Activated T-helper 9 cell treated with anti-CD3 and anti-CD28 coated beads, Interleukin-2, amount 50 U/mL, for 16 hours (primary cell): Measurements from ENCODE around the gene BTN1A1.
"Not testable (repeated sequence)": the region's sequence is repeated elsewhere in the genome, so short reads cannot be mapped to it uniquely, and the experiment has no call there.

ENCODE experiments used
- DNase-seq: peaks from one replicate; pipeline ENCODE4 v3.0.0-alpha.2; 2020; ENCODE audit warnings: low read depth

The BTN1A1 gene

DNA sequence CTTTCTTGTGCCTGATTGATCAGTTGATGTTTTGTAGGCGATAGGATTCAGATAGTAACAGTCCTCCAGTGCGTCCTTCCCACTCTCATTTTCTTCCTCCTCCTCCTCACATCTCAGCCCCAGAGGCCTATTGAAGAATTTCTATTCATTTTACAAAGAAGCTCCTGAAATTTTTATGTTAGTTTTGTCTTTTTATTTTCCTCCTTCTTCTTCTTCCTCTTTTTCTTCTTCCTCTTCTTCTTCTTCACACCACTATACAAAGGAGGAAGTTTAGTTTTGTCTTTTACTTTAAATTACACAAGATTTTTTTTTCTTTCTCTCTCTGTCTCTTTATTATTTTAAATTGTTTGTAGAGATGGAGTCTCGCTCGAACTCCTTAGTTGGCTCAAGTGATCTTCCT, 23.2 kb upstream of the BTN1A1 start:
- no peak for DNase-seq

GRCh38 chr6:26477426-26477825, 22.7 kb upstream of the BTN1A1 start:
- DNase-seq = no peak

- no peak for DNase-seq
Measured at GRCh38 chr6:26478100-26478984, 21.8 kb upstream of the BTN1A1 start.

- no peak for DNase-seq
Measured at GRCh38 chr6:26478985-26479278, 21.2 kb upstream of the BTN1A1 start.

GRCh38 chr6:26482338-26482737, 17.8 kb upstream of the BTN1A1 start:
- DNase-seq = no peak

DNA sequence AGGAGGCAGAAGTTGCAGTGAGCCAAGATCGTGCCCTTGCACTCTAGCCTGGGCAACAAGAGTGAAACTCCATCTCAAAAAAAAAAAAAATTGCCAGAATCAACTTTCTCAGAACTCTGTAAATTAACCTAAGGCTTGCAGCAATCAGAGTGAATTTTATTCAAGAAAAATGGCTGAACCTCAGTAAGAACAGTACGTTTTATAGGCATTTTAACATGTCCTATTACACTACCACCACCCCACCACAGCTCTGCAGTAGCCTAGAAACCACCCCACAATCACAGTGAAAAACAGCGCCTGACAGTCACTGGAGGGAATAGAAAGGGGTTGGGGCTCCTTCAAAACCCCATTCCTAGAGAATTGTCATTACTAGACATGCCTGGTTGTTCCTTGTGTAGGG, 16.4 kb upstream of the BTN1A1 start:
- no peak for DNase-seq

- no peak for DNase-seq
Measured at GRCh38 chr6:26484161-26484560, 15.9 kb upstream of the BTN1A1 start.

- no peak for DNase-seq
Measured at GRCh38 chr6:26485112-26485780, 14.9 kb upstream of the BTN1A1 start.

DNA sequence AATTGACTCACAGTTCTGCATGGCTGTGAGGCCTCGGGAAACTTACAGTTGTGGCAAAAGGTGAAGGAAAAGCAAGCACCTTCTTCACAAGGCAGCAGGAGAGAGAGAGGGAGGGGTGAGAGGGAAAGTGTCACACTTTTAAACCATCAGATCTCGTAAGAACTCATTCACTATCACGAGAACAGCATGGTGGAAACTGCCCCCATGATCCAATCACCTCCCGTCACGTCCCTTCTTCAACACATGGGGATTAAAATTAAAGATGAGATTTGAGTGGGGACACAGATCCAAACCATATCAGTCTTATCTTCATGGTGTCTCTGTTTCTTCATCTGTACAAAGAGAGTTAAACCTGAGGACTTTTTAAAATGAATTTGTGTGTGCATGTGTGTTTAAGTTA, 13.7 kb upstream of the BTN1A1 start:
- DNase-seq = no peak

DNA sequence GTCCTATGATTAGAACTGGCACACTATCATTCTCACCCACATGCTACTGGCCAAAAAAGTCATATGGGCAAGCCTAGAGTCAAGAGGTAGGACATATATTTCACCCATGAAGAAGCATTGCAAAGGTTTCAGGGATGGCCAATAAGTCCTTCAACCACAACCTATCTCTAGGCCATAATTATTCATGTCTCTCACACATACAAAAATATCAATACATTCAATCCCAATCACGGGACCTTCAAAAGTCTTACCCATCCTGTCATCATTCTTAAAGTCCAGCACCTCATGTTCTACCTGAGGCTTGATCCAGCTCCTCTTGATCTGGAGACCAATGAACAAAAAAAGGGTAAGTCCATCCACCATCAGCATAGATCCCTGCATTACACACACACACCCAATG, 12.6 kb upstream of the BTN1A1 start:
- no peak for DNase-seq

DNA sequence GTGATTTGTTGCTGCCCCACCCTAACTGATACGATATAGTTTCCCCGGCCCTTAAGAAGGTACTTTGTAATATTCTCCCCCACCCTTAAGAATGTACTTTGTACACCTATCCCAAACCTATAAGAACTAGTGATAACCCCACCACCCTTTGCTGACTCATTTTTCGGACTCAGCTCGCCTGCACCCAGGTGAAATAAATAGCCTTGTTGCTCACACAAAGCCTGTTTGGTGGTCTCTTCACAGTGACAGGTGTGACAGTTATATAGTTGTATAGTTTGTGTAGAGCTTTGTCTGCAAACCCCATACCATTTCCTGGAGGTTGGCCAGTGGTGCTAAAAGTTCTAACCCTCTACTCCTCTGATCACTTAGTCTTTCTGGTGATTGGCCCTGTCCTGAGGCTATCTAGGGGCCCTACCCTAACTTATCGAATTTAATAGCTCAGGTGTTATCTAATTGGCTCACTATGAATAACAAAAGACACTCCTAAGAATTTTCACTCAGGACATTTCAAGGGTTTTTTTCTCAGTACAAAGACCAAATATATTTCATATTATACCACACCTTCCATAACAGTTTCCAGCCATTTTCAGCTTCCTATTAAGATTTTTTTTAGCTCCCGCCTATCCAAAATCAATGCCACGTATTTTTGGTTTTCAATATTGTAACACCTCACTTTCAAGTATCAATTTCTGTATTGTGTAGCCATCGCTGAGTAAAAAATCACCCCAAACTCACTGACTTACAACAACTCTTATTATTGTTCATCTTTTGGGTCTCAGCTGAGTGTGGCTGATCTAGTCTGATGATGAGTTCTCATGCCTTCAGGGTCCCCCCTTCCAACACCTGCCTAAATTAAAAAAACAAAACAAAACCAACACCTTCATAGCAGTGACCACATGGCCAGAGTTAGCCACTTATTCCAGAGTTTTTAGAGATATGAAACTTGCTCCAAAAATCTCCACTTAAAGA, 9.8 kb upstream of the BTN1A1 start:
- DNase-seq = no peak

DNA sequence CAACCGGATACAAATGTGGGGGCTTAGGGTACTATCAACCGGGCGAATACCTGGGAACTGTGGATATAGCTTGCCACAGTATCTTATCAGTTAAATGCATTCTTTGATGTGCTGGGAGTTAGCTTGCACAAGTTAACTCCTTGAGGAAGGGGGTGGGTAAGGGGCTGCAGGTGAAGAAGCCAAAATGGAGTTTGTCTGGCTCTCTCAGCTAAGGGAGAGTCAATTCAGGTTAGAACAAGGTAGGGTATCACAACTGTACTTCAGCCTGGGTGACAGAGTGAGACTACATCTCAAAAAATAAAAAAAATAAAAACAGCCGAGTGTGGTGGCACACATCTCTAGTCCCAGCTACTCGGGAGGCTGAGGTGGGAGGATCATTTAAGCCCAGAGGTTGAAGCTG, 8.5 kb upstream of the BTN1A1 start:
- no peak for DNase-seq

GRCh38 chr6:26493258-26493657, 6.8 kb upstream of the BTN1A1 start:
- DNase-seq = no peak

DNA sequence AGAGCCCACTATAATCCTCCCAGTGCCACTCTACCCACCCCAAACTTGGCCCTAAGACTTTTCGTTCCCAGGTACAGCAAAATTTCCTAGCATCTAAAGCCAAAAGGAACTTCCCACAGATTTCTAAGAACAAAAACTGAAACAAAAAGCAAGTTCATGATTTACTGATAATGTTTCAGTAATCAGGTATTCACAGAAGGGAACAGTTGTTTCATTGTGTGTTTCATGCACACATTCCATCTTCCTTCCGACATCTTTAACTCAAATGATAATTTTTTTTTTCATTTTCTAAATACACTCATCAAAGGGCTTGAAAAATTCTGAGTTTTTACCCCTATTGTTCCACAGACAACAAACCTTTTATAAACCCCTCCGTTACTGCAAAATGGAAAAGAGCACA, 6.0 kb upstream of the BTN1A1 start:
- no peak for DNase-seq

- DNase-seq = no peak
Measured at GRCh38 chr6:26495281-26495680, 4.8 kb upstream of the BTN1A1 start.

DNA sequence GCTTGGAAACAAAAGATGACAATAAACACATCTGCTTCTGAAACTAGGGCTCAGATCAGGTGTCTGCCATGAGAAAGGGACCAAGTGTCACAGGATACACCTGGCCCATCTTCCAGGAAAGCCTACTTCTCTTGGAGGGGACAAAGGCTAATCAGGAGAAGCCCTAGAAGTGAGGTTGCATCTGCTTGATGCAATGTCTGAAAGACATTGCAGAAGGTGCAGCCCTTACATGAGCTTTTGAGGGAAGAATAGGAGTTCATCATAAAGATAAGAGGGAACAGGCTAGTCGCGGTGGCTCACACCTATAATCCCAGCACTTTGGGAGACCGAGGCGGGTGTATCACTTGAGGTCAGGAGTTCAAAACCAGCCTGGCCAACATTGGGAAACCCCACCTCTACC, 2.5 kb upstream of the BTN1A1 start:
- DNase-seq = no peak

- peak; percentile 10 for DNase-seq
Measured at GRCh38 chr6:26501482-26501986, 1.4 kb downstream of the BTN1A1 start.

DNA sequence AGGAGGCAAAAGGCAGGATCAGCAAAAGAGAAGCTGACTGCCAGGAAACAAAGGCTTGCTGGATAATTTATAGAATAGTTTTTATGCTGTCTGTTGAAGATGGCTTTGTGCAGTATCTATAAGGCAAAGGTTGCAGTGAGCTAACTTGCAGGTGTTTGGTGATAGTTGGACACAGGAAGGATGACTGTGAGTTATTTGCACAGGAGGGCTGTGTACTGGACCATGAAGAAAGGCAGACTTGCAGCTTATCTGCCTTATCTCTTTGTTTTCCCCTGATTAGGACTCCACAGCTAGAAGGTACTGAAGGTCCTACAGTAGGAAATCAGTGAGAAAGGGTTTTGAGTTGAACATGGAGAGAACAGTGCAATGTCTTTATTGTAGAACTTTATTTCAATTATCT, 2.1 kb downstream of the BTN1A1 start:
- DNase-seq = no peak

GRCh38 chr6:26502626-26503025, 2.5 kb downstream of the BTN1A1 start:
- no peak for DNase-seq

DNA sequence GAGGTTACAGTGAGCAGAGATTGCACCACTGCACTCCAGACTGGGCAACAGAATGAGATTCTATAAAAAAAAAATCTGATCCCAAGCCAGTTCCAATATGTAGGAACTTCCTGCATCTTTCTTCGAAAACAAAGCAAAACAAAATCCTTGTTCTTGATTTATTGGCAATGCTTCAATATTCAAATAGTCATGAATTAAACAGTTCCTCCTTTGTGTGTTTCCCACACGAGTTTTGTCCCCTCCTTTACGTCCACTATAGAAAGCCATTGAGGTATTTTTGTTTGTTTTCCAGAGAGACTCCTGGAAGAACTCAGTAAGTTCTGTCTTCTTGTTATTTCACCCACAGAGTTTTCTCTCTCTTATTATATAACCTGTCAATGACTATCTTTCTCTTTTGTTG, 7.6 kb downstream of the BTN1A1 start:
- DNase-seq = no peak

- not testable (repeated sequence) for DNase-seq
Measured at GRCh38 chr6:26511033-26511432, 10.9 kb downstream of the BTN1A1 start.

GRCh38 chr6:26514984-26515383, 14.9 kb downstream of the BTN1A1 start:
- DNase-seq = no peak
